Stomach smooth muscle (tissue), 2 donors: ENCODE measurements around the gene CHRND.

Experiments used
- H3K27ac ChIP-seq: one replicate; pipeline ENCODE4 v1.7.0; 2013; ENCODE audit warnings: mild to moderate bottlenecking, low read length, inconsistent platforms
- H3K27me3 ChIP-seq, 2 donors: one replicate each; pipeline ENCODE4 v1.7.0; 2013; ENCODE audit warnings: low read length in 2 of 2; ENCODE audit not compliant: insufficient read depth in 2 of 2, control insufficient read depth in 1 of 2
- H3K36me3 ChIP-seq, 2 donors: one replicate each; pipeline ENCODE4 v1.7.0; 2013; ENCODE audit warnings: low read length in 2 of 2; ENCODE audit not compliant: control insufficient read depth in 2 of 2, insufficient read depth in 2 of 2
- H3K4me1 ChIP-seq: one replicate; pipeline ENCODE4 v1.7.0; 2013; ENCODE audit warnings: low read length; ENCODE audit not compliant: control insufficient read depth, insufficient read depth
- H3K4me3 ChIP-seq, 2 donors: one replicate each; pipeline ENCODE4 v1.7.0; 2013; ENCODE audit warnings: low read length in 2 of 2
- H3K9ac ChIP-seq, 2 donors: one replicate each; pipeline ENCODE4 v1.7.0; 2013; ENCODE audit warnings: low read length in 2 of 2, mild to moderate bottlenecking in 1 of 2
- H3K9me3 ChIP-seq, 2 donors: one replicate each; pipeline ENCODE4 v1.7.0; 2013; ENCODE audit warnings: low read length in 2 of 2; ENCODE audit not compliant: control insufficient read depth in 2 of 2
- donor health status: healthy.
- donor health status: Pancreatic carcinoma.

CHRND gene

GRCh38 chr2:232521959-232522622 is 3.9 kb upstream of the CHRND start:
- H3K9me3 ChIP-seq: no peaks in the 10 kb centered on the region
- no peak overlapping the region for H3K27ac ChIP-seq
- peak overlapping the region in 1 of 2 donors; percentile 47 for H3K4me3 ChIP-seq
- H3K9ac ChIP-seq: no peak overlapping the region
- H3K36me3 ChIP-seq: no peaks in the 10 kb centered on the region
- peaks cover 21 to 50% of the 10 kb centered on the region in 2 donors for H3K27me3 ChIP-seq
- peaks cover 23% of the 10 kb centered on the region for H3K4me1 ChIP-seq

- no peak overlapping the region for H3K27ac ChIP-seq
- peaks cover 23% of the 10 kb centered on the region for H3K4me1 ChIP-seq
- H3K36me3 ChIP-seq: no peaks in the 10 kb centered on the region
- peaks cover 21 to 49% of the 10 kb centered on the region in 2 donors for H3K27me3 ChIP-seq
- no peak overlapping the region for H3K4me3 ChIP-seq
- H3K9me3 ChIP-seq: no peaks in the 10 kb centered on the region
- no peak overlapping the region for H3K9ac ChIP-seq
These were observed 3.1 kb upstream of the CHRND start for GRCh38 chr2:232522623-232523401.

DNA sequence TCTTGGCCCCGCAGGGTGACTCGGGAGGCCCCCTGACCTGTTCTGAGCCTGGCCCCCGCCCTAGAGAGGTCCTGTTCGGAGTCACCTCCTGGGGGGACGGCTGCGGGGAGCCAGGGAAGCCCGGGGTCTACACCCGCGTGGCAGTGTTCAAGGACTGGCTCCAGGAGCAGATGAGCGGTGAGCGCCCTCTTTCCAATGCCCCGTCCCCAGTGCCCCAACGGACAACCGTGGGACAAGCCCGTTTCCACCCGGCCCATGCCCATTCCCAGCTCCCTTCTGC is 2.6 kb upstream of the CHRND start:
- Histone ChIP-seq H3K4me1 (peaks cover 23% of the 10 kb centered on the region), H3K9ac (no peak overlapping the region), H3K27me3 (peaks cover 21 to 48% of the 10 kb centered on the region in 2 donors), H3K27ac (no peak overlapping the region), H3K4me3 (peak overlapping the region in 1 of 2 donors; percentile 44), H3K9me3 (no peaks in the 10 kb centered on the region), H3K36me3 (no peaks in the 10 kb centered on the region)

- H3K4me3 ChIP-seq: peak overlapping the region in 1 of 2 donors; percentile 44
- H3K27me3 ChIP-seq: peaks cover 21 to 48% of the 10 kb centered on the region in 2 donors
- no peaks in the 10 kb centered on the region for H3K9me3 ChIP-seq
- H3K36me3 ChIP-seq: no peaks in the 10 kb centered on the region
- H3K9ac ChIP-seq: no peak overlapping the region
- H3K27ac ChIP-seq: no peak overlapping the region
- H3K4me1 ChIP-seq: peaks cover 23% of the 10 kb centered on the region
These were observed 2.0 kb upstream of the CHRND start for GRCh38 chr2:232523682-232524597.

GRCh38 chr2:232524771-232525170 is 1.2 kb upstream of the CHRND start:
- Histone ChIP-seq H3K36me3 (no peaks in the 10 kb centered on the region), H3K27me3 (peaks cover 21 to 48% of the 10 kb centered on the region in 2 donors), H3K9me3 (no peaks in the 10 kb centered on the region), H3K9ac (no peak overlapping the region), H3K4me1 (peaks cover 23% of the 10 kb centered on the region), H3K27ac (no peak overlapping the region), H3K4me3 (no peak overlapping the region)

GRCh38 chr2:232525199-232525598 is 761 bp upstream of the CHRND start:
- H3K9ac ChIP-seq: no peak overlapping the region
- H3K27ac ChIP-seq: no peak overlapping the region
- no peaks in the 10 kb centered on the region for H3K36me3 ChIP-seq
- H3K4me3 ChIP-seq: no peak overlapping the region
- peaks cover 23% of the 10 kb centered on the region for H3K4me1 ChIP-seq
- H3K27me3 ChIP-seq: peaks cover 21 to 48% of the 10 kb centered on the region in 2 donors
- H3K9me3 ChIP-seq: no peaks in the 10 kb centered on the region

DNA sequence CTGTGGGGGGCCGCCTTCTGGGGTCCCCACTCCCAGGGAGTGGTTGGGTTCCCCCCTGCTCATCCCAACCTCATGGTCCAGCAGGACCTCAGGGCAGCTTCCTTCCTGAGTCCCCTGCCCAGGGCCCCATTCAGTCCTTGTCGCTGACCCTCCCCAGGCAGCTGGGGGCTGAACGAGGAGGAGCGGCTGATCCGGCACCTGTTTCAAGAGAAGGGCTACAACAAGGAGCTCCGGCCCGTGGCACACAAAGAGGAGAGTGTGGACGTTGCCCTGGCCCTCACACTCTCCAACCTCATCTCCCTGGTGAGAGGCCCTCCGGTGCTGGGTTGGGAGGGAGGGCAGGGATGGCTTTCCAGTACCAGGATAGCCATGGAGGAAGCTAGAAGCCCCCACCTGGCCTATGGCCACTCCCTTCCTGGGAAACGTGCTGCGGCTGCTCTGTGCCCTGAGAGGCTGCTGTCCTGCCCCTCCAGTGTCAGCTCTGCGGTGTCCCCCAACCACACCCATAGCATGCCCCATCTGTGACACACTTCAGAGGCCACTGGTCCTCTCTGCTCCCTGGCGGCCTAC is 497 bp downstream of the CHRND start:
- Histone ChIP-seq H3K27me3 (peaks cover 16 to 40% of the 10 kb centered on the region in 2 donors), H3K9ac (no peak overlapping the region), H3K4me1 (peaks cover 23% of the 10 kb centered on the region), H3K27ac (no peak overlapping the region), H3K9me3 (no peaks in the 10 kb centered on the region), H3K4me3 (no peak overlapping the region), H3K36me3 (no peaks in the 10 kb centered on the region)

- H3K9ac ChIP-seq: no peak overlapping the region
- H3K27me3 ChIP-seq: peaks cover 8 to 26% of the 10 kb centered on the region in 2 donors
- no peak overlapping the region for H3K4me3 ChIP-seq
- H3K27ac ChIP-seq: no peak overlapping the region
- no peaks in the 10 kb centered on the region for H3K36me3 ChIP-seq
- peaks cover 17% of the 10 kb centered on the region for H3K4me1 ChIP-seq
- H3K9me3 ChIP-seq: no peaks in the 10 kb centered on the region
These were observed 2.0 kb downstream of the CHRND start for GRCh38 chr2:232527905-232528470.

DNA sequence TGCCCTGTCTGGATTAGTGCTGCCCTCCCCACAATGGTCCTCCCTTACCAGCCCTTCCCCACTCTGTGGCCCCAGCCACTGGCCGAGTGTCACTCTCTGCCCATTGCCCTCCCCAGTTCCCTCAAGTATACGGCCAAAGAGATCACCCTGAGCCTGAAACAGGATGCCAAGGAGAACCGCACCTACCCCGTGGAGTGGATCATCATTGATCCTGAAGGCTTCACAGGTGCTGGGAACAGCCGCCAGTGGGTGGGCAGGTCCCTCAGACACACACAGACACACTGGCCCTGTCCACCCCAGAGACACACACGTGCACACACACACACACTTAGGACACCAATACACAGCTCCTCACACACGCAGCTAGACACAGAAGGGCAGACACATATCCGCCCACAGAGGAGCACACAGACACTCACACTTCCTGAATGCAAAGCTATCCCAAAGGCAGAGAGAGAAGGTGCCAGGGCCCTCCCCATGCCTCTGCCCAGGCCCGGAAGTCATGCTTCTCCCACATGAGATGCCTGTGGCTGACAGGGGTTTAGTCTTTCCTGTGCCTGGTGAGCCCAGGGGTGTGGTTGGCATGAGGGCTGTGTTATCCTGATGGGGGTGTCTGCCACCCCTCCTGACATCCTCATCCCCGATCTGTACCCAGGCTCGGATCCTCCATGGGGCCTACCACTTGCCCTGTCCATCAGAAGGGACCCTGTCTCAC is 2.9 kb downstream of the CHRND start:
- H3K27ac ChIP-seq: no peak overlapping the region
- no peaks in the 10 kb centered on the region for H3K9me3 ChIP-seq
- no peak overlapping the region for H3K4me3 ChIP-seq
- no peak overlapping the region for H3K9ac ChIP-seq
- H3K36me3 ChIP-seq: no peaks in the 10 kb centered on the region
- peaks cover 11% of the 10 kb centered on the region for H3K4me1 ChIP-seq
- H3K27me3 ChIP-seq: peaks cover 3 to 16% of the 10 kb centered on the region in 2 donors
